ENCODE results near the gene NR1D1.

DNA sequence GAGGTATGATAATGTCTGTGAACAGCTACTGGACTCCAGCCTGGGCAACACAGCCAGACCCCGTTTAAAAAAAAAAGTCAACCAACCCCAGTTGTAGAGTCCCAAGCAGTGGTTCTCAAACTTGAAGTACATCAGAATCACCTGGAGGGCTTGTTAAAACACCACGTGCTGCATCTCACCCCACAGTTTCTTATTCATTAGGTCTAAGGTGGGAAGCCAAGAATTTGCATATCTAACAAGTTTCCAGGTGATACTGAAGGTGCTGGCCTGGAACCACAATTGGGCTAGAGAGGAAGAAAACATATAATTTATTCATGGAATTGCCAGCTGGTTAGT lies 14.7 kb upstream of the NR1D1 start:
- TF ChIP-seq ZBTB1 (CRISPR knock-in tag; IDR thresholded peaks at IDR 0.05; ENCODE audit: borderline replicate concordance) (no peak), CC2D1A (CRISPR knock-in tag; IDR thresholded peaks at IDR 0.05) (no peak), RNF2 (conservative IDR thresholded peaks at IDR 0.05; ENCODE audit: low read depth) (no peak), ZNF879 (CRISPR knock-in tag; IDR thresholded peaks at IDR 0.05) (no peak), HNRNPL (IDR thresholded peaks at IDR 0.05; ENCODE audit: low read depth, low read length) (no peak), KDM1A (CRISPR knock-in tag; IDR thresholded peaks at IDR 0.05) (no peak), ZNF781 (CRISPR knock-in tag; IDR thresholded peaks at IDR 0.05; ENCODE audit: borderline replicate concordance, not compliant biosample characterization) (no peak), ZNF569 (CRISPR knock-in tag; IDR thresholded peaks at IDR 0.05; ENCODE audit: borderline replicate concordance) (no peak), ZNF776 (CRISPR knock-in tag; IDR thresholded peaks at IDR 0.05) (no peak)
- TF ChIP-seq, protein P1, sequence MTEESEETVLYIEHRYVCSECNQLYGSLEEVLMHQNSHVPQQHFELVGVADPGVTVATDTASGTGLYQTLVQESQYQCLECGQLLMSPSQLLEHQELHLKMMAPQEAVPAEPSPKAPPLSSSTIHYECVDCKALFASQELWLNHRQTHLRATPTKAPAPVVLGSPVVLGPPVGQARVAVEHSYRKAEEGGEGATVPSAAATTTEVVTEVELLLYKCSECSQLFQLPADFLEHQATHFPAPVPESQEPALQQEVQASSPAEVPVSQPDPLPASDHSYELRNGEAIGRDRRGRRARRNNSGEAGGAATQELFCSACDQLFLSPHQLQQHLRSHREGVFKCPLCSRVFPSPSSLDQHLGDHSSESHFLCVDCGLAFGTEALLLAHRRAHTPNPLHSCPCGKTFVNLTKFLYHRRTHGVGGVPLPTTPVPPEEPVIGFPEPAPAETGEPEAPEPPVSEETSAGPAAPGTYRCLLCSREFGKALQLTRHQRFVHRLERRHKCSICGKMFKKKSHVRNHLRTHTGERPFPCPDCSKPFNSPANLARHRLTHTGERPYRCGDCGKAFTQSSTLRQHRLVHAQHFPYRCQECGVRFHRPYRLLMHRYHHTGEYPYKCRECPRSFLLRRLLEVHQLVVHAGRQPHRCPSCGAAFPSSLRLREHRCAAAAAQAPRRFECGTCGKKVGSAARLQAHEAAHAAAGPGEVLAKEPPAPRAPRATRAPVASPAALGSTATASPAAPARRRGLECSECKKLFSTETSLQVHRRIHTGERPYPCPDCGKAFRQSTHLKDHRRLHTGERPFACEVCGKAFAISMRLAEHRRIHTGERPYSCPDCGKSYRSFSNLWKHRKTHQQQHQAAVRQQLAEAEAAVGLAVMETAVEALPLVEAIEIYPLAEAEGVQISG (CRISPR knock-in tag; IDR thresholded peaks at IDR 0.05): no peak
- TF ChIP-seq, protein P2, sequence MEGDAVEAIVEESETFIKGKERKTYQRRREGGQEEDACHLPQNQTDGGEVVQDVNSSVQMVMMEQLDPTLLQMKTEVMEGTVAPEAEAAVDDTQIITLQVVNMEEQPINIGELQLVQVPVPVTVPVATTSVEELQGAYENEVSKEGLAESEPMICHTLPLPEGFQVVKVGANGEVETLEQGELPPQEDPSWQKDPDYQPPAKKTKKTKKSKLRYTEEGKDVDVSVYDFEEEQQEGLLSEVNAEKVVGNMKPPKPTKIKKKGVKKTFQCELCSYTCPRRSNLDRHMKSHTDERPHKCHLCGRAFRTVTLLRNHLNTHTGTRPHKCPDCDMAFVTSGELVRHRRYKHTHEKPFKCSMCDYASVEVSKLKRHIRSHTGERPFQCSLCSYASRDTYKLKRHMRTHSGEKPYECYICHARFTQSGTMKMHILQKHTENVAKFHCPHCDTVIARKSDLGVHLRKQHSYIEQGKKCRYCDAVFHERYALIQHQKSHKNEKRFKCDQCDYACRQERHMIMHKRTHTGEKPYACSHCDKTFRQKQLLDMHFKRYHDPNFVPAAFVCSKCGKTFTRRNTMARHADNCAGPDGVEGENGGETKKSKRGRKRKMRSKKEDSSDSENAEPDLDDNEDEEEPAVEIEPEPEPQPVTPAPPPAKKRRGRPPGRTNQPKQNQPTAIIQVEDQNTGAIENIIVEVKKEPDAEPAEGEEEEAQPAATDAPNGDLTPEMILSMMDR (CRISPR knock-in tag; IDR thresholded peaks at IDR 0.05): no peak
